Neutrophil (primary cell): Measurements from ENCODE around the gene USP43.

ENCODE experiments used
- H3K27ac ChIP-seq: fragments of 200-600 bp; sonication (generic); 2 replicates; pipeline ENCODE4 v1.5.1; 2016; ENCODE audit warnings: mild to moderate bottlenecking, moderate library complexity
- H3K27me3 ChIP-seq: fragments of 200-600 bp; sonication (generic); 2 replicates; pipeline ENCODE4 v1.6.0; 2016; ENCODE audit warnings: mild to moderate bottlenecking
- H3K36me3 ChIP-seq: fragments of 200-600 bp; sonication (generic); 2 replicates; pipeline ENCODE4 v1.5.1; 2017
- H3K4me1 ChIP-seq, 2 experiments: fragments of 200-600 bp in 1 of 2; sonication (generic) in 1 of 2; 1 replicate in 1 of 2; 2 replicates in 1 of 2; pipeline versions ENCODE4 v1.5.1 to v1.6.1; 2013 to 2016; ENCODE audit warnings: low read depth in 1 of 2, low read length in 1 of 2, mild to moderate bottlenecking in 1 of 2, moderate library complexity in 1 of 2; ENCODE audit not compliant: control insufficient read depth in 1 of 2, insufficient read depth in 1 of 2
- H3K4me3 ChIP-seq, 2 experiments: fragments of 200-600 bp in 1 of 2; sonication (generic) in 1 of 2; 1 replicate in 1 of 2; 2 replicates in 1 of 2; pipeline ENCODE4 v1.5.1; 2013 to 2016; ENCODE audit warnings: low read depth in 1 of 2, low read length in 1 of 2, mild to moderate bottlenecking in 1 of 2, moderate library complexity in 1 of 2
- H3K9me3 ChIP-seq: fragments of 200-600 bp; sonication (generic); 2 replicates; pipeline ENCODE4 v1.5.1; 2016
- CTCF ChIP-seq: fragments of 200-600 bp; sonication (generic); IDR thresholded peaks from 2 replicates; pipeline ENCODE4 v1.5.1; 2016; ENCODE audit warnings: antibody characterized with exemption

The USP43 gene

GRCh38 chr17:9776911-9777310 lies 131.6 kb downstream of the USP43 start:
- Histone ChIP-seq H3K27me3 (peaks cover 44% of the 10 kb centered on the region), H3K36me3 (no peaks in the 10 kb centered on the region), H3K4me1 (no peaks in the 10 kb centered on the region), H3K9me3 (no peaks in the 10 kb centered on the region), H3K4me3 (no peak overlapping the region), H3K27ac (no peak overlapping the region)
- no peak for TF ChIP-seq CTCF
